Astrocyte of the cerebellum (primary cell): Measurements from ENCODE around the gene NISCH.

Source experiments
- DNase-seq: peaks from one replicate; pipeline ENCODE4 v3.0.0-alpha.2; 2011; ENCODE audit warnings: low read depth
- H3K4me3 ChIP-seq: 2 replicates; pipeline ENCODE4 v1.5.1; 2011; ENCODE audit warnings: mild to moderate bottlenecking, low read depth, low read length, moderate library complexity
- in situ Hi-C: cut with HindIII; loops from 2 replicates; pipeline ENCODE4 v1.10.0; 2017; ENCODE audit warnings: low sequenced_read_pairs
- TF ChIP-seq, protein P1 (sequence below): IDR thresholded peaks from 2 replicates; pipeline ENCODE4 v1.5.1; 2012; ENCODE audit warnings: low read length, low read depth, moderate library complexity, mild to moderate bottlenecking; ENCODE audit errors: missing control alignments

The NISCH gene

DNA sequence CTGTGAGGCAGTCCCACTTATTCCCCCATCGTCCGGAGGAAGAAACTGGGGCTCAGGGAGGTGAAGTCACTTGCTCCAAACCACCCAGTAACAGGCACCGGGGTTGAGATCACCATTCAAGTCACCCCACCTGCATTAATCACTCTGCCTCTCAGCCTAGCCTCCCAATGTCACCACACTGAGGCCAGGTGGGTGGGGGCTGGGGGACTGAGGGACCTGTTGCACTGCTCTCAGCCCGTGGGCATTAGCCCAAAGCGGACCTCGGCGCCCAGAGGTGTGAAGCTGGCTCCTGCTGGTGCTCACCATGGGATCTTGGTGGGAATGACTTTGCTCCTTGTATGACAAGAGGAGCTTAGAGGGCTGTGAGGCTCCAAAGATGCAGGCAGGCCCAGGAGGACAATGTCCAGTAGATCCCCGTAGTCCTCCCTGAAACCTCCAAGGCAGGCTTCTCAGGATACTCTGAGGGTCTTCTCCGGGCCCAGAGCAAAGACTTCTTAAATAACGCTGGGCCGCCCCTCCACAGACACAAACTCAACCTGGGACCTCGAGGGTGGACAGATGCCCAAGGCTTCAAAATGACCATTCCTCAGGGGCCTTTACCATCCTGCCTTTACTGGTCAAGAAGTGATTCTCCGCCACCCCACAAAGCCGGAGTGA lies 76.6 kb downstream of the NISCH start:
- in situ Hi-C loops, result no loop called here
- TF ChIP-seq, protein P1, sequence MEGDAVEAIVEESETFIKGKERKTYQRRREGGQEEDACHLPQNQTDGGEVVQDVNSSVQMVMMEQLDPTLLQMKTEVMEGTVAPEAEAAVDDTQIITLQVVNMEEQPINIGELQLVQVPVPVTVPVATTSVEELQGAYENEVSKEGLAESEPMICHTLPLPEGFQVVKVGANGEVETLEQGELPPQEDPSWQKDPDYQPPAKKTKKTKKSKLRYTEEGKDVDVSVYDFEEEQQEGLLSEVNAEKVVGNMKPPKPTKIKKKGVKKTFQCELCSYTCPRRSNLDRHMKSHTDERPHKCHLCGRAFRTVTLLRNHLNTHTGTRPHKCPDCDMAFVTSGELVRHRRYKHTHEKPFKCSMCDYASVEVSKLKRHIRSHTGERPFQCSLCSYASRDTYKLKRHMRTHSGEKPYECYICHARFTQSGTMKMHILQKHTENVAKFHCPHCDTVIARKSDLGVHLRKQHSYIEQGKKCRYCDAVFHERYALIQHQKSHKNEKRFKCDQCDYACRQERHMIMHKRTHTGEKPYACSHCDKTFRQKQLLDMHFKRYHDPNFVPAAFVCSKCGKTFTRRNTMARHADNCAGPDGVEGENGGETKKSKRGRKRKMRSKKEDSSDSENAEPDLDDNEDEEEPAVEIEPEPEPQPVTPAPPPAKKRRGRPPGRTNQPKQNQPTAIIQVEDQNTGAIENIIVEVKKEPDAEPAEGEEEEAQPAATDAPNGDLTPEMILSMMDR, result no peak
- no peak for DNase-seq
- peak overlapping the region; percentile 80 for H3K4me3 ChIP-seq

DNA sequence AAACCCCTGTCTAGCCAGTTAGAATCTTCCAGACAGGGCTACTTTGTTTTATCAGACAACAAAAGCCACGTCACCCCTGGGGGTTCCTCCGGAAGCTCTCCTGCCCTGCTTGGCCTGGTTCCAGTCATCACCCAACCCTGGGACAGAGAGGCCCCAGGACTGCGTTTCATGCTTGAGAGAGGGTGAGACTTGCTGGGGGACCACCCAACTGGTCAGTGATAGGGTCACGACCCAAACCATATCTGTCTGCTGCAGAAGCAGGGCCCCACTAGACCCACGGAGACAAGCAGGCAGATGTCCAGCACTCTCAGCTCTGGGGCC lies 77.1 kb downstream of the NISCH start:
- in situ Hi-C loops, result no loop called here
- DNase-seq, result no peak
- TF ChIP-seq, protein P1, result no peak

DNA sequence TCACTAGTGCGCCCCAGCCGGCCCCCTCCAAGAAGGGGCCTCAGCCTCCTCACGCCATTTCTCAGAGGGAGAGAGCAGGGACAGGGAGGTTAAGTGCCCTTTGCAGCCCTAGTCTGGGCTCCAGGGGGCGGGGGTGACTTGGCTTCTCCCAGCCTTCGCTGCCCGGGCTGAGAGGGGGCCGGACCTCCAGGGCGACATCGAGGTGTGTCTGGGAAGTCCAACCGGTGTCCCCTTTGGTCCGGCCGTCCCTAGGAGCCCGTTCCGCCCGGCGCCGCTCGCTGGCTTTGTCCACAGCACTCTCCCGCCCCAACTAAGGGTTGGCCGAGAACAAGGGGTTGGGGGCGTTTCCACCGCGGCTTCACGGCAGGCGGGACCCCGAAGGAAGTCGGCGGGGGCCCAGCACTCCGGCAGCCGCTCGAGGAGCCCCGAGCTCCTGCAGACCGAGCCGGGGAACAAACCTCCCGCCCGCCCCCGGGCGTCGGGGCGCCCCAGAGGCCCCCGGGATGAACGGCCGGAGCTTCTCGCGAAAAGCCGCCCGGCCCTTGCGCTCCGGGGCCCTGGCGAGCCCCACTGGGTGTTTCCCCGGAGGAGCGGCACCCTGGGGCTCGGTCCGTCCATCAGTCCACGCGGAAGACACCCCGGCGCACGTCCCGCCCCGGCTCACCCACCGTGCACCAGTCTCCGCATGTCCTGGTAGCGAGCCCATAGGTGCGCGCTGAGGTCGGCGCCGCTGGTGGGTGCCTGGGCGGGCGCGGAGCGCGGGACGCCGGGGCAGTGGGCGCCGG lies 77.6 kb downstream of the NISCH start:
- TF ChIP-seq, protein P1, result no peak
- no peak for DNase-seq
- in situ Hi-C loops, result no loop called here
- H3K4me3 ChIP-seq, result peak overlapping the region; percentile 80

More for the DNA sequence above, 77.1 kb downstream of the NISCH start:
- peak overlapping the region; percentile 80 for H3K4me3 ChIP-seq

DNA sequence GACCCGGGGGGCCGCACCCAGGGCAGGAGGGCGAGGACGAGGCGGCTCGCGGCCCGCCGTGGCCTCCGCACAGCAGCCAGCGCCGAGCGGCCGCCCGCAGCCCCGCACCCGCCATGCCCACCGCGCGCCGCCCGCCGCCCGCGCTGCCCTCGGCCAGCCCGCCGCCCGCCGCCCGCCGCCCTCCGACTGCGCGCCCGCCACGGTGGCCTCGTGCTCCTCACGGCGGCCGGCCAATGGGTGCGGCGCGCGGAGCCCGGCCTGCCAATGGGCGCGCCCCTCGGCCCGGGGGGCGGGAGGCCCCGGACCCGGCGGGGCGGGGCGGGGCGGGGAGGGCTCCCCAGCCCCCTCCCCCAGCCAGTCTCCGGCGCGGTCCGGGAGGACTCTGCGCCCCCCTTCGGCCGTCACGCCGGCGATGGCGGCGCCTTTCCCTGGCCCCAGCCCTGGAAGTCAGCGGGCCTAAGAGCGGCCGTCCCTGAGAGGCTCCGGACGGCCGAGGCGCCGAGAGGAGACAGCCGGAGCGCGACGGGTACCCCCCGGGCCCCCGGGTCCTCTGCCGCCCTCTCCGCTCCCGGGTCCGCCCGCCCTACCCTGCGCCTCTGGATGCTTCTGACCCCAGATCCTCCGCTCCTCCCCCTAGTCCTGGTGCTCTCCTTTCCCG lies 78.3 kb downstream of the NISCH start, which contains the start of gene NT5DC2:
TSS of gene NT5DC2 (minus strand) at position 235 of the 658 bp plus-strand sequence. CDS start at position 115, 120 bp downstream.
- DNase-seq, result no peak
- in situ Hi-C loops, result no loop called here
- H3K4me3 ChIP-seq, result peak within 1 kb of the TSS; percentile 80
- TF ChIP-seq, protein P1, result no peak

DNA sequence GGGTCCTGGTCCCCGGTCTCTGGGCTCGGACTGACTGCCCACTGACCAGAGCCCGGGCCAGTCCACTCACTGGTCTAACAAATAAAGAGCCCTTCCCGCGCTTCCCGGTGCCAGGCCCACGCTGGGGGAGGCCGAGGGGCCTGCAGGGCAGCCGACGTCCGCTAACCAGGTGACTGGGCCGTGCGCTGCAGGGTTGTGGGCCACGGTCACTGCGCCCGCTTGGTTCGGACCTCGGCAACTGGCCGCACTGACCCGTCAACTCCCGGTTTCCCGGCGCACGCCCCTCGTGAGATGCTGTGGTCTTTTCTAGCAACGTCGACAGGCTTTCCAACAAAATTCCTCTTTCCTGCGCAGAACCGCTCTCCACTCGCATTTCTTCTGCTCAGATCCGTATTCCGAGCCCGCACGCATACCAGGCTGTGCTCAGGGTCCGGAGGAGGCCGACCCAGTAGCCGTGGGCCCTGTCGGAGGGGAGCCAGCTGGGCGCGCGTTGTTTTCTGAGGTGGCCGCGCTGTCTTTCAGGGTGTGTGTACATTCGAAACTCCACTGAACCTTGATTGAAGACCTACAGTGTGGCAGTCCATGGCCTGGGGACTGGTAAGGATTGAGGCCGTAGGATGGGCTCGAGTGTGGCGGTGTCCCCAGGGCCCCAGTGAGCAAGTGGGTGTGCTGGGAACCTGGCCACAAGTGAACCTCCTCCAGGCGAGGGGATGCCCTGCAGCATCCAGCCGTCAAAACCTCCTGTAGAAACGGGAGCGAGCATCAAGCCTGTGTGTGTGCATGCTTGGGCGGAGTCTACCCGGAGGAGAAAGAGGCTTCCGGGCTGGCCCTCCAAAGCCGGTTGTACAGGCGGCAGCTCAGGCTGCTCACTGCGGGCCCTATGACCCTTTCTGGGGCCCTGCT lies 79.1 kb downstream of the NISCH start:
- TF ChIP-seq, protein P1, result no peak
- no peak for DNase-seq
- H3K4me3 ChIP-seq, result peak overlapping the region; percentile 59
- in situ Hi-C loops, result loop anchor here (5.0 kb wide), 1 partner anchor 38 kb away; no protein-coding TSS in a partner anchor
